Measurements from ENCODE around the gene TMEM81.

TMEM81 gene

DNA sequence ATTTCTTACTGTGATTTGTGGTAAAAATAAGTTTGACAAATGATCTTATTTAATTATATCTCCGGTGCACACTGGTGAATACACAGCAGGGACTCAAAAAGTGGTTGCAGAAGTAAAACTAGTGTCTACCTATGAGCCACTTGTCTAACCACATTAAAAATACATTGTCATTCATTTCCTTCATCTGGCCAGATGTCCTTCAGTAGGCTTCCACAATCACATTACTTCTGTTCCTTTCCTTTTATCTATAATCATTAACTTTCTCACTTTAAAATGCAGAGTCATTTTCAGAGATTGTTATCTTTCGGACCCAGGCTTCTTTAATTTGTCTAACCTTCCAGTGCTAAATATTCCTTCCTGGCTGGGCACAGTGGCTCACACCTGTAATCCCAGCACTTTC lies 34.5 kb upstream of the TMEM81 start:
- TF ChIP-seq, protein P1, sequence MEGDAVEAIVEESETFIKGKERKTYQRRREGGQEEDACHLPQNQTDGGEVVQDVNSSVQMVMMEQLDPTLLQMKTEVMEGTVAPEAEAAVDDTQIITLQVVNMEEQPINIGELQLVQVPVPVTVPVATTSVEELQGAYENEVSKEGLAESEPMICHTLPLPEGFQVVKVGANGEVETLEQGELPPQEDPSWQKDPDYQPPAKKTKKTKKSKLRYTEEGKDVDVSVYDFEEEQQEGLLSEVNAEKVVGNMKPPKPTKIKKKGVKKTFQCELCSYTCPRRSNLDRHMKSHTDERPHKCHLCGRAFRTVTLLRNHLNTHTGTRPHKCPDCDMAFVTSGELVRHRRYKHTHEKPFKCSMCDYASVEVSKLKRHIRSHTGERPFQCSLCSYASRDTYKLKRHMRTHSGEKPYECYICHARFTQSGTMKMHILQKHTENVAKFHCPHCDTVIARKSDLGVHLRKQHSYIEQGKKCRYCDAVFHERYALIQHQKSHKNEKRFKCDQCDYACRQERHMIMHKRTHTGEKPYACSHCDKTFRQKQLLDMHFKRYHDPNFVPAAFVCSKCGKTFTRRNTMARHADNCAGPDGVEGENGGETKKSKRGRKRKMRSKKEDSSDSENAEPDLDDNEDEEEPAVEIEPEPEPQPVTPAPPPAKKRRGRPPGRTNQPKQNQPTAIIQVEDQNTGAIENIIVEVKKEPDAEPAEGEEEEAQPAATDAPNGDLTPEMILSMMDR (conservative IDR thresholded peaks at IDR 0.05; ENCODE audit: low read depth, low read length) = no peak
- H2AFZ ChIP-seq (ENCODE audit: low read depth) = no peak overlapping the region
- H3K27me3 ChIP-seq (ENCODE audit: insufficient read depth, low read depth) = no peaks in the 10 kb centered on the region
- peaks cover 9% of the 10 kb centered on the region; the same call in 1 of the 2 replicates for H3K36me3 ChIP-seq (ENCODE audit: insufficient read depth)
- H4K20me1 ChIP-seq (ENCODE audit: insufficient read depth) = no peaks in the 10 kb centered on the region
- H3K79me2 ChIP-seq (ENCODE audit: insufficient read depth, low read depth) = peaks cover 50% of the 10 kb centered on the region
- no peak overlapping the region for H3K4me2 ChIP-seq
- no peak overlapping the region for H3K9ac ChIP-seq
- peaks cover 36% of the 10 kb centered on the region for H3K4me1 ChIP-seq (ENCODE audit: low read depth, poor library complexity, severe bottlenecking)
- no peak overlapping the region for H3K27ac ChIP-seq
- H3K4me3 ChIP-seq (IDR thresholded peaks at IDR 0.05; ENCODE audit: insufficient read depth, low read depth, low read length) = no peak overlapping the region

DNA sequence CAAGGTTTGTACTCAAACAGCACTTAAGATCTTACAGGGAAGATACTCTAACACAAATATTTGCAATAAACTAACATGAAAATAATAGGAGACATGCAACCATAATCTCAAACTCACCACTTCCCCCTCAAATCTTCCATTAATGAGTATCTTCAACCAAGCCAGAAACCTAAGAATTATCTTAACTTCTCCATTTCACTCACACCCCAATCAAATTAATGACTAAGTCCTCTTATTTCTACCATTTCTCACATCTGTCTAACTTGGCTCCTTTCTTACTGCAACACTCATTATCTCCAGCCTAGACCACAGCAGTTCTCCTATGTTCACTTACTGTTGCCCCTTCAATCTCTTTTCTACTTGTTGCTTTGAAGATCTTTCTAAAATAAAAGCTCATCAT lies 27.1 kb upstream of the TMEM81 start:
- H3K79me2 ChIP-seq (ENCODE audit: insufficient read depth, low read depth) = peaks cover 2% of the 10 kb centered on the region; the same call in 1 of the 2 replicates

DNA sequence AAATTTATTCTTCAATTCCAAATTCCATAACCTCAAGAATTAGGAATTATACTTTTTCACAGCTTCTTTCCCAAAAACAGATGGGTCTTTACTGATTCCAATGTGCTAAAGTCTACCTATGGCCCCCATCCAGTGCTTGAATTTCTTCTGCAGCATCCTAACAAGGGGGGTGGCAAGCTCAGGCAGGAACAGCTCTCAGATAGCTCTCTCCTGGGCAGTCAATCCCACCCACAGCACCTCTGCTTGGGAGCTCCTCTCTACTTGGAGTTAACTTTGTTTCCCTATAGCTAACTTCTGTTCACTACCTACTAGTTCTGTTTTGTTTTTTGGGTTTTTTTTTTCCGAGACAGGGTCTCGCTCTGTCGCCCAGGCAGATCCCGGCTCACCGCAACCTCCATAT lies 25.5 kb upstream of the TMEM81 start:
- Histone ChIP-seq H2AFZ (ENCODE audit: low read depth) (no peak overlapping the region), H3K27me3 (ENCODE audit: insufficient read depth, low read depth) (no peaks in the 10 kb centered on the region), H3K36me3 (ENCODE audit: insufficient read depth) (peaks cover 13% of the 10 kb centered on the region; the same call in 1 of the 2 replicates), H3K4me2 (no peak overlapping the region), H3K79me2 (ENCODE audit: insufficient read depth, low read depth) (peaks cover 7% of the 10 kb centered on the region; the same call in 1 of the 2 replicates), H3K4me1 (ENCODE audit: low read depth, poor library complexity, severe bottlenecking) (peaks cover 5% of the 10 kb centered on the region), H3K27ac (no peak overlapping the region), H4K20me1 (ENCODE audit: insufficient read depth) (no peaks in the 10 kb centered on the region), H3K4me3 (IDR thresholded peaks at IDR 0.05; ENCODE audit: insufficient read depth, low read depth, low read length) (no peak overlapping the region), H3K9ac (no peak overlapping the region)
- TF ChIP-seq, protein P1 (conservative IDR thresholded peaks at IDR 0.05; ENCODE audit: low read depth, low read length) = no peak

More for the DNA sequence above, 27.1 kb upstream of the TMEM81 start:
- Histone ChIP-seq H3K4me1 (ENCODE audit: low read depth, poor library complexity, severe bottlenecking) (peaks cover 5% of the 10 kb centered on the region), H4K20me1 (ENCODE audit: insufficient read depth) (no peaks in the 10 kb centered on the region), H3K4me2 (no peak overlapping the region), H3K36me3 (ENCODE audit: insufficient read depth) (peaks cover 13% of the 10 kb centered on the region; the same call in 1 of the 2 replicates), H3K27me3 (ENCODE audit: insufficient read depth, low read depth) (no peaks in the 10 kb centered on the region), H2AFZ (ENCODE audit: low read depth) (no peak overlapping the region), H3K27ac (no peak overlapping the region), H3K9ac (no peak overlapping the region), H3K4me3 (IDR thresholded peaks at IDR 0.05; ENCODE audit: insufficient read depth, low read depth, low read length) (no peak overlapping the region)
- TF ChIP-seq, protein P1 (conservative IDR thresholded peaks at IDR 0.05; ENCODE audit: low read depth, low read length) = no peak

DNA sequence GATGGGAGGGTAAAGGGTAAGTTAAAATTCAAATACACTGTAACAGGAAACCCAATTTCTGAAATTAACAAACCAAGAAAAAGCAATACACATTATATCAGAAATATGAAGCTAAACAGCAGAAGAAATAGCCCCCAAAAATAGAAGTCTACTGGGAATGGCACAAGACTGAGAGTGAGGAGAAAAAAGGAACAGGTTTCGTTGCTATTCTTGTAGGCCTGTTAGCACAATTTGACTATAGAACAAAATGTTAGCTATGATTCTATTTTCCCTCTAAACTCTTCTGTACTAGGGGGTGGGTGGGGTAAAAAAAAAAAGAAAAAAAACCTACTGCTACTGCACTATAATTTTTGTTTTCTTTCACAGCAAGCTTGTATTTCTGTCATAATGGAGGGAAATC lies 25.0 kb upstream of the TMEM81 start:
- Histone ChIP-seq H4K20me1 (ENCODE audit: insufficient read depth) (no peaks in the 10 kb centered on the region), H3K9ac (no peak overlapping the region), H3K27me3 (ENCODE audit: insufficient read depth, low read depth) (no peaks in the 10 kb centered on the region), H3K36me3 (ENCODE audit: insufficient read depth) (peaks cover 11% of the 10 kb centered on the region; the same call in 1 of the 2 replicates), H3K79me2 (ENCODE audit: insufficient read depth, low read depth) (peaks cover 7% of the 10 kb centered on the region; the same call in 1 of the 2 replicates), H3K4me3 (IDR thresholded peaks at IDR 0.05; ENCODE audit: insufficient read depth, low read depth, low read length) (no peak overlapping the region), H3K27ac (no peak overlapping the region), H3K4me1 (ENCODE audit: low read depth, poor library complexity, severe bottlenecking) (peaks cover 5% of the 10 kb centered on the region), H3K4me2 (no peak overlapping the region), H2AFZ (ENCODE audit: low read depth) (no peak overlapping the region)
- TF ChIP-seq, protein P1 (conservative IDR thresholded peaks at IDR 0.05; ENCODE audit: low read depth, low read length) = no peak

All from KMS-11 (cell line).